Neutrophil (primary cell): ENCODE data around the gene IRAK1.
"Not testable (repeated sequence)": the region's sequence is repeated elsewhere in the genome, so short reads cannot be mapped to it uniquely, and the experiment has no call there.

ENCODE experiments used
- H3K27ac ChIP-seq: fragments of 200-600 bp; sonication (generic); 2 replicates; pipeline ENCODE4 v1.5.1; 2016; ENCODE audit warnings: mild to moderate bottlenecking, moderate library complexity
- H3K27me3 ChIP-seq: fragments of 200-600 bp; sonication (generic); 2 replicates; pipeline ENCODE4 v1.6.0; 2016; ENCODE audit warnings: mild to moderate bottlenecking
- H3K36me3 ChIP-seq: fragments of 200-600 bp; sonication (generic); 2 replicates; pipeline ENCODE4 v1.5.1; 2017
- H3K4me1 ChIP-seq, 2 experiments: fragments of 200-600 bp in 1 of 2; sonication (generic) in 1 of 2; 1 replicate in 1 of 2; 2 replicates in 1 of 2; pipeline versions ENCODE4 v1.5.1 to v1.6.1; 2013 to 2016; ENCODE audit warnings: low read depth in 1 of 2, low read length in 1 of 2, mild to moderate bottlenecking in 1 of 2, moderate library complexity in 1 of 2; ENCODE audit not compliant: control insufficient read depth in 1 of 2, insufficient read depth in 1 of 2
- H3K4me3 ChIP-seq, 2 experiments: fragments of 200-600 bp in 1 of 2; sonication (generic) in 1 of 2; 1 replicate in 1 of 2; 2 replicates in 1 of 2; pipeline ENCODE4 v1.5.1; 2013 to 2016; ENCODE audit warnings: low read depth in 1 of 2, low read length in 1 of 2, mild to moderate bottlenecking in 1 of 2, moderate library complexity in 1 of 2
- H3K9me3 ChIP-seq: fragments of 200-600 bp; sonication (generic); 2 replicates; pipeline ENCODE4 v1.5.1; 2016
- TF ChIP-seq, protein P1 (sequence below): fragments of 200-600 bp; sonication (generic); IDR thresholded peaks from 2 replicates; pipeline ENCODE4 v1.5.1; 2016; ENCODE audit warnings: antibody characterized with exemption

IRAK1 gene

DNA sequence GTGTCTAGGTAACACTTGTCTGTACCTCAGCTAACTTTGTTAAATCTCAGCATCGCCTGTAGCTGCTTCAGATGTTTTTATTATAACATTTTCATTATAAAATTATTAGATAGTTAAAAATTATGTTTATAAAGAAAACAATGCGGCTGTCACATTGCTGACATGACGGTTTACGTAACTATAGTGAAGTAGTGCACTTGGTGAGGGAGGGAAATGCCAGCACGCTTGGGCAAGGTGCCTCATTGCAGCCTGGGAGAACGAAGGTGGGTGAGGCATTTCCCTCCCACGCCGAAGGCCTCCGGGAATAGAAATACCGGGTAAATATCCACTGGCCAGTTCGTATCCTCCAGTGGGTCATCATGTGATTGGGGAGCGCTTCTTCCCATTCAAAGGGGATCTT, 31.2 kb downstream of the IRAK1 start:
- H3K4me1 ChIP-seq, result peaks cover 33 to 43% of the 10 kb centered on the region in 2 experiments
- H3K9me3 ChIP-seq, result no peaks in the 10 kb centered on the region
- H3K36me3 ChIP-seq, result no peaks in the 10 kb centered on the region
- H3K27me3 ChIP-seq, result no peaks in the 10 kb centered on the region
- no peak overlapping the region for H3K4me3 ChIP-seq
- TF ChIP-seq, protein P1, sequence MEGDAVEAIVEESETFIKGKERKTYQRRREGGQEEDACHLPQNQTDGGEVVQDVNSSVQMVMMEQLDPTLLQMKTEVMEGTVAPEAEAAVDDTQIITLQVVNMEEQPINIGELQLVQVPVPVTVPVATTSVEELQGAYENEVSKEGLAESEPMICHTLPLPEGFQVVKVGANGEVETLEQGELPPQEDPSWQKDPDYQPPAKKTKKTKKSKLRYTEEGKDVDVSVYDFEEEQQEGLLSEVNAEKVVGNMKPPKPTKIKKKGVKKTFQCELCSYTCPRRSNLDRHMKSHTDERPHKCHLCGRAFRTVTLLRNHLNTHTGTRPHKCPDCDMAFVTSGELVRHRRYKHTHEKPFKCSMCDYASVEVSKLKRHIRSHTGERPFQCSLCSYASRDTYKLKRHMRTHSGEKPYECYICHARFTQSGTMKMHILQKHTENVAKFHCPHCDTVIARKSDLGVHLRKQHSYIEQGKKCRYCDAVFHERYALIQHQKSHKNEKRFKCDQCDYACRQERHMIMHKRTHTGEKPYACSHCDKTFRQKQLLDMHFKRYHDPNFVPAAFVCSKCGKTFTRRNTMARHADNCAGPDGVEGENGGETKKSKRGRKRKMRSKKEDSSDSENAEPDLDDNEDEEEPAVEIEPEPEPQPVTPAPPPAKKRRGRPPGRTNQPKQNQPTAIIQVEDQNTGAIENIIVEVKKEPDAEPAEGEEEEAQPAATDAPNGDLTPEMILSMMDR, result no peak
- H3K27ac ChIP-seq, result no peak overlapping the region

DNA sequence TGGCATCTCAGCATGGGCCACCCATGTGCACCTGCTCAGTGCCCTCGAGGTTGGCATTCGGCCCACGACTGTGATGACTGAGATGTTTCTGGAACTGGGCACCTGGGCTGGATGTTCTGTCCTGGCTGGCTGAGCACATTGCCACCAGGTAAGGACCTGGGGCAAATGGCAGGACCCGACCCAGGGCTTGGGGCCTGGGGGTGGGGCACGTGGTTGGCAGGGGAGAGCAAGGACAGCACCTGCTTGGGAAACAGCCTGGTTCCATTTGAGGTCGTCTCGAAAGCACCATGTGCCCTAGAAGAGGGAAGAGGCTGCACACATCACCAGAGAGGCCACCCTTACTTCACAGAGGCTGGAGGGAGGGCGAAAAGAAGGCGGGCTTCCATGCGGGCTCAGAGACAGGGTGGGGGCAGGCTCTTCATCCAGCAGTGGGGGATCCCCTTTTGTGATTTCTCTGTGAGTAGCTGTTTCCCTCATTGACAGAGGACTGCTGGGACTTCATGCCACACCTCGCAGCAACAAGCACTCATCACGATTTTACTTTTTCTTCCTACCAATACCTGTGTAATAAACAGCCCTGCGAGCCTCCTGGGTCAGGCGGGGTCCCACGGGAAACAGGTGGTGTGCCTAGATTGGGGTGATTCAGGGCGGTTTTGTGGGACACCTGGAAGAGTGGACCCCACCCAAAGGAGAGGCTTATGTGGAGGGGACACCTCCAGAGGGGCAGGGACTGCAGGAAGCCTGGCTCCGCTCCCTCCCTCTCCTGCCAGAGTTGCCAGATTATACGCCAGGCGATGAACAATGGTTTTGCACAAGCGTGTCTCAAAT, 35.1 kb downstream of the IRAK1 start:
- Histone ChIP-seq H3K36me3 (no peaks in the 10 kb centered on the region), H3K27me3 (no peaks in the 10 kb centered on the region), H3K4me1 (peaks cover 48 to 49% of the 10 kb centered on the region in 2 experiments), H3K9me3 (no peaks in the 10 kb centered on the region), H3K4me3 (peak overlapping the region in 1 of 2 experiments; percentile 28), H3K27ac (peak overlapping the region; percentile 88)
- TF ChIP-seq, protein P1, result no peak

DNA sequence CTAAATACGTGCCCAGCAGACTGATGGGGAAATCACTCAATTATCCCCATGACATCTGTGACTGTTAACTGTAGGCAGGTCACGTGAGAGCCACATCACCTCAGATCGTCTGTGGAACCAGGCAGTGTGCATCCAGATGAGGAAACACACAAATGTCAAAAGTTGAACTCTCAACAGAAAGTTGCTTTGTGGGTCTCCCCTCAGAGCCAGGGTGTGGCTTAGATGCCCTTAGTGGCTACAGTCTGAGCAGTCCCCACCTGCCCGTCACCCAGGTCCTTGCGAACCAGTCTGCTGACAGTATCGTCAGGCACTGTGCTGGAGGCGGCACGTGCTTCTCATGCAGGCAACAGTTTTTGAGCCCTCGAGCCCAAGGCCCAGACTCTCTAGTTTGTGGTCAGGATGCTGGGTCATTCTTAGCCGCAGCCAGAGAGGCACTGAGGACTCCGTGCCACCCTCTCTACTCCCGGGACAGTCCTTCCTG, 36.3 kb downstream of the IRAK1 start:
- Histone ChIP-seq H3K9me3 (no peaks in the 10 kb centered on the region), H3K36me3 (no peaks in the 10 kb centered on the region), H3K4me3 (no peak overlapping the region), H3K27me3 (no peaks in the 10 kb centered on the region), H3K4me1 (peaks cover 46 to 48% of the 10 kb centered on the region in 2 experiments), H3K27ac (peak overlapping the region; percentile 88)
- TF ChIP-seq, protein P1, result no peak

DNA sequence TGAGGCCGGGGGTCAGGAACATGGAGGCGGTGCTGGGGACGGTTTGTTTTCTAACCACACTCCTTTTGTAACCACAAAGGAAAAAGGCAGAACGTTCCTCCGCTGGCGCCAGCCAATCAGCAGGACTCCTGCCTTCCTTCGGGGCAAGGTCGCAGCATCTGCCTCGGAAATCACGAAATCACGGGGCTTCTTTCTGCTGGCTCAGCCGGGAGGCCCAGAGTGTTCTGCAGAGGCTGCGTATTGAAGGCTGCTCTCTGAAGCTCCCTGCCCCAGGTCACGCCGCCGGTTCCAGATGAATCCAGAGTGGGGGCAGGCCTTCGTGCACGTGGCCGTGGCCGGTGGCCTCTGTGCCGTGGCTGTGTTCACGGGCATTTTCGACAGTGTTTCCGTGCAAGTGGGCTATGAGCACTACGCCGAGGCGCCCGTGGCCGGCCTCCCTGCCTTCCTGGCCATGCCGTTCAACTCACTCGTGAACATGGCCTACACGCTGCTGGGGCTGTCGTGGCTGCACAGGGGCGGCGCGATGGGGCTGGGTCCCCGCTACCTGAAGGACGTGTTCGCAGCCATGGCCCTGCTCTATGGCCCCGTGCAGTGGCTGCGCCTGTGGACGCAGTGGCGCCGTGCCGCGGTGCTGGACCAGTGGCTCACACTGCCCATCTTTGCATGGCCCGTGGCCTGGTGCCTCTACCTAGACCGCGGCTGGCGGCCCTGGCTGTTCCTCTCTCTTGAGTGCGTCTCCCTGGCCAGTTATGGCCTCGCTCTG, 37.8 kb downstream of the IRAK1 start:
- no peaks in the 10 kb centered on the region for H3K27me3 ChIP-seq
- peak overlapping the region; percentile 88 for H3K27ac ChIP-seq
- no peaks in the 10 kb centered on the region for H3K9me3 ChIP-seq
- peaks cover 46 to 48% of the 10 kb centered on the region in 2 experiments for H3K4me1 ChIP-seq
- peak overlapping the region; percentile 39 to 49 for H3K4me3 ChIP-seq
- TF ChIP-seq, protein P1, result no peak
- H3K36me3 ChIP-seq, result no peaks in the 10 kb centered on the region

DNA sequence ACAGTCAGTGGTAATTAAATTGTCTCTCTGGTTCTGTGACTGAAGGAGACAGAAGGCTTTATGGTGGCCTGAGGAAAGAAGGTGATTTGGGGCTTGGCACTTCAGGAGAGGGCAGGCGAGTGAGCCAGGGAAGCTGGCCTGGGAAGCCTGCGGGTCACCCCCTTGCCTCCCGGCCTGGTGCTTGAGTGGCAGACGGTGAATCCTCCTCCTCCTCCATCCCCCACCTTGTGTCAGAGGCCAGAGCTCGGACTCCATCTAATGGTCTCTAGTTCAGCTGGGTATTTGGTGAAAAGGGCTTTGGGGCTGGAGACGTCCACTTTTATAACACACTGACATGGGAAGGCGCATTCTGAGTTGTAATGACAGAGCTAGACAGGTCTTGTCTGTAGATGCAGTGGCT, 38.5 kb downstream of the IRAK1 start:
- H3K9me3 ChIP-seq, result no peaks in the 10 kb centered on the region
- no peaks in the 10 kb centered on the region for H3K36me3 ChIP-seq
- H3K4me1 ChIP-seq, result peaks cover 46 to 48% of the 10 kb centered on the region in 2 experiments
- peak overlapping the region; percentile 39 to 49 for H3K4me3 ChIP-seq
- H3K27ac ChIP-seq, result peak overlapping the region; percentile 88
- TF ChIP-seq, protein P1, result no peak
- H3K27me3 ChIP-seq, result no peaks in the 10 kb centered on the region

DNA sequence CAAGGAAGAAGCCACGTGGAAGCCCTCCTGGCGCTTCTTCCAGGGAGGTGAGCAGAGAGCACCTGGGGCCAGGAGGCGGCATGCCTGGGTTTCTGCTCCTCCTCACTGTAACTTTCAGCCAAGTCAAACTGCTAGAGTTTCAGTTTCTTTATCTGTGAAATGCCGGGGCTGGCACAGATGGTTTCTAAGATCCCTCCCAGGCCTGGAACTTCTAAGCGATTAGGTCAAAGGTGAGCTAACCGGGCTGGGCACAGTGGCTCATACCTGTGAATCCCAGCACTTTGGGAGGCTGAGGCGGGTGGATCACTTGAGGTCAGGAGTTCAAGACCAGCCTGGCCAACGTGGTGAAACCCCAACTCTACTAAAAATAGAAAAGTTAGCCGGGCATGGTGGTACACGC, 39.3 kb downstream of the IRAK1 start:
- not testable (repeated sequence) for H3K4me3 ChIP-seq, H3K36me3 ChIP-seq, H3K9me3 ChIP-seq, H3K27me3 ChIP-seq
- peak overlapping the region; percentile 88 for H3K27ac ChIP-seq
- H3K4me1 ChIP-seq, result peaks cover 44 to 46% of the 10 kb centered on the region in 2 experiments
